HG02759 (cell line): ENCODE measurements around the gene SEL1L2.

ENCODE experiments used
- ATAC-seq: cut with Tn5 transposase; IDR thresholded peaks from one replicate; pipeline ENCODE4 v1.9.1; 2021; ENCODE audit warnings: mild to moderate bottlenecking, moderate library complexity; ENCODE audit not compliant: unreplicated experiment

SEL1L2 gene

DNA sequence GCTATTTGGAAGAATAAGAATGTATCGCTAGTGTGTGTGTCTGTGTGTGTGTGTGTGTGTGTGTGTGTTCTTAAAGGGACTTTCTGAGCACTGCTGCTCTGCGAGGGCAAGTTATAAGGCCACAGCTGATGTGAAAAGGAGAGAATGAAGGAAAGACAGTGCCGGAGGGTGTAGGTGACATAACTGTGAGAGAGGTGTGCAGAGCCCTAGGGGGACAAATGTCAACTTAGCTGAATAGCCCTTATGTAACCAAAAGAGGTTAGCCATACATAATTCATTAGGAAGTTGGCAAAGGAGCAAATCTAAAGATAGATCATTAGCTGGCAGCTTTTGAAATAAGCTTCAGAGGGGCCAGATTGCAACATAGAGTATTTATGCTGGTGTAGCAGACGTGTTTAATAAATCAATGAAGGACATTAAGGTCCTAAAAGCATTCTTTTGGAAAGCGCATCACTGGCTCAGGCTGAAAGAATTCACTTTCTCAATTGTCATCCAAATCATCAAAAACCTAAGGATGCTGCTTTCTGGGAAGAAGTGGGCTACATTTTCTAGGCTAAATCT, 124.5 kb downstream of the SEL1L2 start:
- ATAC-seq: no peak

DNA sequence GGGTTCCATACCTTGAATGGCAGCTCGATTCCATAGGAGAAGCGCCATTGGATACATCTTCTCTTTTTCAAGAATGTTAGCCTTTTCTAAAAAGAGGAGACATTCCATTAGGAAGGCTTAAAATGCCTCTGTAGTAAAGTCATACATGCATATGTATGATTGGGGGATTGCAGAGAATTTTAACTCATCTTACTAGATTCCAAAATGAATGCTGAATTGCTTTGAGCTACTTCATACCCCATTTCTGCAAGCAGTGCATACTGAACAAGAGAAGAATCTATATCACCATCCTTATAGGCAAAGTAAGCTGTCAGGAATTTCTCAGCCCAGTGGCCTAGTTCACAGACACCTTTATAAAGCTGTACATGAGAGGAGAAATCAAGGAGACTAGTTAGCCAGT, 125.3 kb downstream of the SEL1L2 start:
- ATAC-seq: no peak

- ATAC-seq: no peak
Measured at GRCh38 chr20:13863244-13863643, 127.2 kb downstream of the SEL1L2 start.

DNA sequence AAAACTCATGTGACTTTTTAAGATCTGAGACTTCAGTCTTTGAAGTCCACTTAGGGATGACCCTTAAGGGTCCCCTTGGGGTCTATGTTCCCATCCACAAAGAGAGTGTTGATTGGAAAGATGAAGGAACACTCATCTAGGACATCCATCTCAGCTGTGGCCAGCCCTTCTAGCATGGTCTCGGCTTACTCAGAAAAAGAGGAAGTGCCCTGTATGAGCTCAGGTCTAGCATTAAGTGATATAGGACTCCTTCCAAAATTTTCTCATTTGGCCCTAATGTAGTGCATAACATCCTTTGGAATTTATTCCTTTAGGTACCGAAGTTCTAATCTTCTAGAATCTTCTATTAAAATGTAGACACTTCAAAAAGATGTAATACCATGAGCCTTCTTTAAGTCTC, 128.2 kb downstream of the SEL1L2 start:
- ATAC-seq: no peak

DNA sequence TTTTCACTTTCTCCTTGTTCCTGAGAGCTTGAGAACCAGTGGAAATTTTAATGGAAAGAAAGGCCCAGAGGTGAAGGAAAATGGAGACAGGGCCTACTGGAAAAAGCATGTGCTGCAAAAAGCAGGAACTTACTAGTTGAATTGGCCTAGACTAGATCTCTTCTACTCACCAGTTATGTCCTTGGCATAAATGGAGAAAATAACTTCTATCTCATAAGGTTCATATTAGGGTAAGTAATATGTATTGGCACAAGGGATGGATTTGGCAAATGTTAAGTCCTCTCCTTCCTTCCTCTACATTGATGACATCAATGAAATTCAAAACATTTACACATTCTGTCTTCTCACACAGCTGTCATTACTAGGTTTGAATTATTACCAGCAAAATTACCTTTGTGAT, 131.5 kb downstream of the SEL1L2 start:
- ATAC-seq: no peak

GRCh38 chr20:13858439-13858838, 132.0 kb downstream of the SEL1L2 start:
- no peak for ATAC-seq

DNA sequence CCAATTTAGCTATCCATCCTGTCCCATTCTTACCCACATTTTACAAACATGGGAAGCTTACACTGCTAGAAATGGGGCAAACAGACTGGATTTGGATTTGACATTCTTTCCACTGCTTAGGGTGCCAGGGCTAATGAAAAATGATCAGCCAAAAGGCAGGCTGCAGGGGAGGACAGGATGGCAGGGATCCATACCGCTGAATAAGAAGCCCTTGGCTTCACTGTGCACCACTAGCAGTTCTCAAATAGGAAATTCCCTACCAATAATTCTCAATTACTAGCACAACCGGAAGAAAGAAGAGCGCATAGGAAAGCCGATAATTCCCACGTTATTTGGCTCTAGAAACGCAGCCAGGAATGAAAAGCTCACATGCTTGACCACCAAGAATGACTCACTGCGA, 132.5 kb downstream of the SEL1L2 start:
- ATAC-seq: no peak

- no peak for ATAC-seq
Measured at GRCh38 chr20:13857304-13857703, 133.1 kb downstream of the SEL1L2 start.

DNA sequence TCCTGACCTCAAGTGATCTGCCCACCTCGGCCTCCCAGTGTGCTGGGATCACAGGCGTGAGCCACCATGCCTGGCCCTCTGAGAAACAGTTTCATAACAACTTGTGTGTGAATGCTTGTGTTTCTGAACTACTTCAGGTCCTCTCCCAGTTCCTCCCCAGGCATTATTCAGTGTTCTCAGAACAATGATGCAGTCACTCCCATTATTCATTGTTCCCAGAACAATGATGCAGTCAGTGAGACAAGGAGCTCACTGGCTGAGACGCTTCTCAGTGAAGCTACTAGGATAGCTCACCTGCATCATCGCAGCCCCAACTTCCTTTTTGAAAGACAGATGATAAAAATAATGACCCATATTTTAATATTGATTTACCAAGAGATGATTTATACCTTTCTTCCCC, 134.1 kb downstream of the SEL1L2 start:
- ATAC-seq: no peak

- no peak for ATAC-seq
Measured at GRCh38 chr20:13855613-13856012, 134.8 kb downstream of the SEL1L2 start.

- ATAC-seq: no peak
Measured at GRCh38 chr20:13852306-13852705, 138.1 kb downstream of the SEL1L2 start.

DNA sequence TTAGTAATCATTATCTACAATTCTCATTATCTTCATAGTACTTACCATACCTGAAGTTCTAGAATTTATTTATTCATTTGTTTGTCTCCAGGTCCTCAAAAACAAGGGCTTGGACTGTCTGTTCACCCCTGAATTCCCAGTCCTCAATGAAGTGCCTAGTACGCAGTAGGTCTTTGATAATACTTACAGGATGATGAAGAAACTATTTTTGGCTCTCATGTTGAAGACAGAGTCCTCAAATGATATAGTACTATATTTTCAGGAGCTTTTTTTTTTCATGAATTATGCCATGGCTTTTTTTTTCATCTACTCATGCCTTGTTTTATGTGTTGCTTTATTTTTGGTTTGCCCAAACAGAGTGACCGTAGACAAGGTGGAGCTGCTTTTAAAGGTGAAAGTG, 139.1 kb downstream of the SEL1L2 start:
- ATAC-seq: no peak

GRCh38 chr20:13844296-13844695, 146.1 kb downstream of the SEL1L2 start:
- ATAC-seq: no peak

DNA sequence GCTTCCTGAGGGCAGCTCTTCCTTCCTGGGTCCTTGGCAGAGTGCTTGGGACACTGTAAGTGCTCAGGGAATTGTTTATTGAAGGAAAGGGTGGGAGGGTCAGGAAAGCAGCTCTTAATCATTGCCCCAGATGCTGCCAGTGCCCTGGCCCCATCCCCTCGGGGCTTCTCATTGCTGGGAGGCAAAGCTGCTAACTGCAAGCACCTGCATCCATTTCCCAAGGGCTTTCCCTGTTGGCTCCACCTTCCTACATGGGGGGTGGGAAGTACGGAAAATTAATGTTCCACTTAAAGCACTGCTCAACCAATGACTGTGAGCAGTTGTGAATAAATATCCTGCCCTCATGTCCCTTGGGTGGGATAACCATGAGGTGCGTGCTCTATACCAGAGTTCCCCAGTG, 149.2 kb downstream of the SEL1L2 start:
- ATAC-seq: no peak

- ATAC-seq: no peak
Measured at GRCh38 chr20:13840093-13840465, 150.3 kb downstream of the SEL1L2 start.

DNA sequence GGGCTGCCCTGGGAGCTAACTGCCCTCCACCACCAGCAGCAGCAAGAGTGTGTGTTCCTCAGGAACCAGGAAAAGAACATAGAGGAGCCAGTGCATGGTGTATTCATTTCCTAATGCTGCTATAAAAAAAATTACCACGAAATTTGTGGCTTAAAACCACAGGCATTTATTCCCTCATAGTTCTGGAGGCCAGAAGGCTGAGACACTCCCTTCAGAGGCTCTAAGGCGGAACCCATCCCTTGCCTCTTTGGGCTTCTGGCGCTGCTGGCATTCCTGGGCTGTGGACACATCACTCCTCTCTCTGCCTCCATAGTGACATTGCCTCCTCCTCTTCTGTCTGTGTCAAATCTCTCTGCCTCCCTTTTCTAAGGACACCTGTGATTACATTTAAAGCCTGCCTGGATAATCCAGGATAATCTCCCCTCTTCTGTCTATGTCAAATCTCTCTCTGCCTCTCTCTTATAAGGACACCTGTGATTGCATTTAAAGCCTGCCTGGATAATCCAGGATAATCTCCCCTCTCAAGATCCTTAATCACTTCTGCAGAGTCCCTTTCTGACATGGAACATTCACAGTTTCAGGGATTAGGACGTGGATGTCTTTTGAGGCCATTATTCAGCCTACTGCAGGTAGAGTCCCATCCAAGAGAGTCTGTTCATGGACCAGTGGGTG, 150.9 kb downstream of the SEL1L2 start:
- no peak for ATAC-seq

DNA sequence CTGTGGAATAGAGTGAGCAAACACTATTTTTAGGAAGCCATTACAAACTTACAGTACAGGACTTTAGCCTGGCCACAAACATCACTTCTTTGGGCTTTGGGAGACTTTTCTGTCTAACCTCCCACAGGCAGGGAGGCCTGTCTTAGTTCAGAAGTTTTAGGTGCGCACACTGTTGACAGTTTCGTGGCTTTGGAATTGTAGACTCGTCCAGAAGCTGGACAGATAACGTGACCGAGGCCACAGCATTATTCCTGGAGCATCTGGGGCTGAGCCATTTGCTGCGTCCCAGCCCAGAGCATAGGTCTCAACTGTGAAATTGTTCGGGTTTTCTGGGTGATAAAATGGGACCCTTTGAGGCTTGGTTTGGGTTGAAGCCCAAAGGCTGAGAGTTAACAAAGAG, 151.8 kb downstream of the SEL1L2 start:
- ATAC-seq: no peak

DNA sequence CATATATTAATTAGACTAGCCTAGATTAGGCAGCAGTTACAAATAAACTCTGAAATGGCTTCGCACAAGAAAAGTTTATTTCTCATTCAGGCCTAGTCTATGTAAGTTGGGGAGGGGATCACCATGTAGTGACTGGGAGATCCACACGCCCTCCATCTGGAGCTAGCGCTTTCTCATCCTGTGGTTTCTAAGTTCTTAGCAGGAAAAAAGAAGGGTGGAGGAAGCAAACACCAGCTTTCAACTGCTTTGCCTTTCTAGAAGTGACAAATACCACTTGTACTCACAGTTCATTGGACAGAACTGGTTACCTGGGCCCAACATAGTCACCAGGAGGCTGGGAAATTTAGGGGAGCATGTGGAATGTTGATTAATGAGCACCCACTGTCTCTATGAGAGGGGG, 158.9 kb downstream of the SEL1L2 start:
- ATAC-seq: no peak

GRCh38 chr20:13825465-13825864, 164.9 kb downstream of the SEL1L2 start:
- no peak for ATAC-seq

GRCh38 chr20:13824459-13824858, 166.0 kb downstream of the SEL1L2 start:
- ATAC-seq: no peak

- ATAC-seq: no peak
Measured at GRCh38 chr20:13822459-13822858, 168.0 kb downstream of the SEL1L2 start.

DNA sequence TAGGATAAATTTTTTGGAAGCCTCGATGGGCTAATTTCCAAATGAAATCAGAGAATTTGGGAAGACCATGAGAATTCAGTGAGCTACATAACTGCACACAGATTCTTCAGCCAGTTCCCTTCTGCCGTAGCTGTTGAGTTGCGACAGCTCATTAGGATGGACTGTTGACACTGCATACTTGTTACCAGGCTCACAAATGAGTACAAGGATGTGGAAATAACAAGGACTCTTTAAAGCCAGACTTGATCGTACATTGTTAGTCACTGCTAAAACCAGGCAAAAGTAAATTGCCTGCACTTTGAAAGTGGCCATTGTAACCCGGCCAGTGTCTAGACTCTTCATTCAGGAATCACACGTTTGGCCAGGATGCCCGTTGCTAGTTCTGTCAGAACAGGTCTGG, 168.5 kb downstream of the SEL1L2 start:
- ATAC-seq: no peak
